ENCODE results near the gene RARRES1. TPM values are rescaled to one million over a fixed set of nuclear protein-coding genes. Genes with fewer than 3 reads are reported as not detected.

RARRES1 gene
- polyA plus RNA-seq, 12 donors = 0.89 to 36.8 (median 3.7) TPM; not detected in 1

Other genes starting within 250 kb of the RARRES1 start
- gene MLF1, start 161.3 kb downstream of the RARRES1 start, polyA plus RNA-seq (ENCODE audit: insufficient read length in 12 of 12) = 100 to 1,000 TPM in 2 of 12 donors, 10 to 100 TPM in 9, not detected in 1; 31.8 to 126 (median 65.9) TPM
- 10 to 100 TPM in 11 of 12 donors, not detected in 1; 29.0 to 47.7 (median 40.9) TPM for gene GFM1, start 87.9 kb downstream of the RARRES1 start, polyA plus RNA-seq (ENCODE audit: insufficient read length in 12 of 12)
- 10 to 100 TPM in 11 of 12 donors, not detected in 1; 17.6 to 29.4 (median 23.6) TPM for gene LXN, start 59.8 kb downstream of the RARRES1 start, polyA plus RNA-seq (ENCODE audit: insufficient read length in 12 of 12)
- 10 to 100 TPM in 11 of 12 donors, not detected in 1; 21.9 to 43.7 (median 29.8) TPM for gene MFSD1, start 69.6 kb upstream of the RARRES1 start, polyA plus RNA-seq (ENCODE audit: insufficient read length in 12 of 12)